Choroid plexus epithelial cell (primary cell): ENCODE measurements around the gene PTGDR.

ENCODE experiments used
- DNase-seq: peaks from one replicate; pipeline ENCODE4 v3.0.0-alpha.2; 2010; ENCODE audit warnings: low read depth
- H3K4me3 ChIP-seq: 2 replicates; pipeline ENCODE4 v1.5.1; 2011; ENCODE audit warnings: low read depth, mild to moderate bottlenecking, control low read depth, low read length, moderate library complexity
- CTCF ChIP-seq: conservative IDR thresholded peaks from 2 replicates; pipeline ENCODE4 v1.5.1; 2011; ENCODE audit warnings: low read depth, mild to moderate bottlenecking, control low read depth, inconsistent platforms, low read length, moderate library complexity

Gene PTGDR

GRCh38 chr14:52296378-52296777, 28.9 kb downstream of the PTGDR start:
- no peak for DNase-seq
- no peak overlapping the region for H3K4me3 ChIP-seq
- TF ChIP-seq CTCF = no peak

DNA sequence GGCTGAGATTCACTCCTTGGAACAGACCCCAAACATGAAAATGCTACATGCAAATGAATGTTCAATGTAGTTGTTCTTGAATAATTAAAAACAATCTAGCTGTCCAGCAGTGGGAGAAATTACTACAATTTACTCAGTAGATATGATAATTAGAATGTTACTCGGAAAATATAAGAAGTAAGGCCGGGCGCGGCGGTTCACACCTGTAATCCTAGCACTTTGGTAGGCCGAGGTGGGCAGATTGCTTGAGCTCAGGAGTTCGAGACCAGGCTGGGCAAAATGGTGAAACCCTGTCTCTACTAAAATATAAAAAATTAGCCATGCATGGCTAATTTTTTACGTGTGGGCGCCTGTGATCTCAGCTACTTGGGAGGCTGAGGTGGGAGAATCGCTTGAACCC, 31.3 kb downstream of the PTGDR start:
- DNase-seq = no peak
- no peak for TF ChIP-seq CTCF
- no peak overlapping the region for H3K4me3 ChIP-seq

DNA sequence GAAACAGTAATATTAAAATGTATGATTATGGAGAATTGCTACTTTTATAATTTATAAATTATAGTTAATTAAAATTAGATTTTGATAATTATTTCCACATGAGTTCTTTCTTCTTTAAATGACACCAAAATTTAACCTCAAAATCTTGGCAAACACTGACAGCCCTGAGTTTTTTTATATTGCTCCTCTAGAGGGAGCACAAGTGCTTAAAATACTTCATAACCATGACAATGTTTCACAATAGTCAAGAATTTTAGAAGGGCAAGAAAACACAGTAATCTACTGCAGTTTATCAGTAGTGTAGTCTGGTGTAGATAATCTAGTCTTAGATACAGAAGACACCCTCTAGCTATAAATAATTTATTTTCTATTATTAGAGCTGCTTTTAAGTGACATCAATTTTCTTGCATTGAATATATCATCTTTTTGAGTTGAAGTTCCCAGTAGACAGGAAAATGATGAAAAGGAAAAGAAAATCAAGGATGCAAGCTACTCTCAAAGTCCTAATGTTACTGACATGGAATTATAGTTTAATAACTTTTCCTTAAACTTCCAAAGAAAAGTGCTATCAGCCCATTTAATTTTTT, 32.3 kb downstream of the PTGDR start:
- peak; percentile 62 for TF ChIP-seq CTCF
- H3K4me3 ChIP-seq = no peak overlapping the region
- DNase-seq = peak; percentile 77

GRCh38 chr14:52303236-52303635, 35.7 kb downstream of the PTGDR start:
- TF ChIP-seq CTCF = no peak
- DNase-seq = no peak
- H3K4me3 ChIP-seq = no peak overlapping the region

DNA sequence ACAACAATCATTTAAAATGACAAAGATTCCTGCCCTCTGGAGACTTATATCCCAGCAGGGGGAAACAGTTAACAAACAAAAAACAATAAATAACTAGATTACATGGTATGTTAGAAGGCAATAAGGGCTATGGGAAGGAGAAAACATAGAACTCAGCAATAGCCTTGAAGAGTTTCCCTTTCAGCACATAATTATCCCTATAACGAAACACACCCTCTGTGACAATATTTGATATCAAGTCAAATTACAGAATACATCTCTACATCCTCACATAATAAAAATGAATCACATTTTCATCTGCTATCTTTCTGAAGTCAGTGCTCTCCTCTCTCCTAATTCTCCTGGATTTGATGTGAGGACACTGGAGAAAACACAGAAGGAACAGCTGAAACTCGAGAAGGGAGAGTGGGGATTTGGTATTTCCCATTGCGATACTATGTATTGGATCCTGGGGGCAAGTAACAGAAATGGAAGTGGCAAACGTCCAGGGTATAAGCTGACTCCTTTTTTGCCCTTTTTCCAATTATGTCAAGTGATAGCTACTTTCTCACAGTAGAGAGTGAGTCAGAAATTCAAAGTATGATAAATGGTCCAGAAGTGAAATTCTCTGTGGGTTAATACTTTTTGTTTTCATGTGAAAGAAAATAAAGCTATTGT, 36.9 kb downstream of the PTGDR start:
- no peak for TF ChIP-seq CTCF
- no peak for DNase-seq
- no peak overlapping the region for H3K4me3 ChIP-seq

DNA sequence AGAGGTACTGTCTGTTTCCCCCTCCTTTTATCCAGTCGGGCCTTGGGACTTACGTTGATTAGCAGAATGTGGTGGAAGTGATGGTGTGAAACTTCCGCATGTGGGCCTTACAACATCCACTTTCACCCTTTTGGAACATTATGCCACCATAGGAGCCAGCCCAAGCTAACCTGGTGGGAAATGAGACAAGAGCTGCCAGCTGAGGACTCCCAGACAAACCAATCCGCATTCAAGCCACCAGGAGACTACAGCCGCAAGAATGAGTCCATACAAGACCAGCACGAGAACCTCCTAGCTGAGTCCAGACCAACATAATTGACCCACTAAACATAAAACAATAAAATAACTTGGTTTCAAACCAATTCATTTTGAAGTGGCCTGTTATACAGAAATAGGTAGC, 37.5 kb downstream of the PTGDR start:
- no peak for TF ChIP-seq CTCF
- DNase-seq = no peak

GRCh38 chr14:52307376-52307775, 39.9 kb downstream of the PTGDR start:
- TF ChIP-seq CTCF = no peak
- H3K4me3 ChIP-seq = no peak overlapping the region
- DNase-seq = no peak

More for the DNA sequence above, 37.5 kb downstream of the PTGDR start:
- no peak overlapping the region for H3K4me3 ChIP-seq
